HG02884 (cell line): ENCODE results near the gene GPR146.
A peak's percentile ranks its signal among the peaks of the same experiment; 100 is the strongest.

ENCODE experiments used
- ATAC-seq: cut with Tn5 transposase; IDR thresholded peaks from one replicate; pipeline ENCODE4 v1.9.1; 2021; ENCODE audit warnings: mild to moderate bottlenecking, moderate library complexity; ENCODE audit not compliant: unreplicated experiment

The GPR146 gene

DNA sequence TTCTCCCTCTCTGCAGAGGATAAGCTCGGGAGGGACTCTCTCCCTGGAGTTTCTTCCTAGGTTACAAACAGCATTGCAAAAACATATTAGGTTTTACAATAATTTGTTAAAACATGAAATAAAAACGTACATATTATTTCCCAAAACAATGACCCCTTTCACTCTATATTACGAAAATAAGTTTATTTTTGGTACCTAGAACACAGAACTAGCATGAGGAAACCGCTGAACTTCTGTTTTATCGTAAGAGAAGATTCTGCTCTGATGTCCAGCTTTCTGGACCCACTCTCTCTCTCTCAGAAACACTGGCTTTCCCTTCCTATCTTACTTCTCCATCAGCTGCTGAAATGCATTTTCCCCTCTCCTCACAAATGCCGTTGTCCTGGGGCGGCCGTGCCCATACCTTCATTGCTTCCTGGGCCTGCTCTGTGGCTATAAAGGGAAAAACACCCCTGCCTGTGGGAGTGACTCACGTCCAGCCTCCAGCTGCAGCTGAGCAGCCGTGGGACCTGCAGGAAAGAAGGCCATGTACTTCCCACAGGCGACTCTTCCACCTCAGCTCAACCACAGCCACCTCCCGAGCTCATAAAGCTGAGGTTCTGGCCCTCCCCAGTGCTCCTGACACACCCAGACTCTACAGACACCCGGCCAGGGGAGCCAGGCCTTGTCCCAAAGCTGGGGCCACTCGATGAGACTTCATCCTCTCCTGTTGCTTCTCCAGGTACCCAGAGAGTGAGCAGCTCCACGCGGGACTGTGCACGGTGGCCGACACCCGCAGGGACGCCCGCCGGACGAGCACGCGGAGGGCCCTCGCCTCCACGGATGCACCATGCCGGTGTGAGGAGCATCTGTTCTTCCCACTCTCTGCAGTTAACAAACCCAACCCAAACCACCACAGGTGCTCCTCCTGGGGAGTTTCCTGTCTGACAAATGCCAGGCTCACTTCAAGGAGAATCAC, 46.6 kb downstream of the GPR146 start:
- no peak for ATAC-seq

DNA sequence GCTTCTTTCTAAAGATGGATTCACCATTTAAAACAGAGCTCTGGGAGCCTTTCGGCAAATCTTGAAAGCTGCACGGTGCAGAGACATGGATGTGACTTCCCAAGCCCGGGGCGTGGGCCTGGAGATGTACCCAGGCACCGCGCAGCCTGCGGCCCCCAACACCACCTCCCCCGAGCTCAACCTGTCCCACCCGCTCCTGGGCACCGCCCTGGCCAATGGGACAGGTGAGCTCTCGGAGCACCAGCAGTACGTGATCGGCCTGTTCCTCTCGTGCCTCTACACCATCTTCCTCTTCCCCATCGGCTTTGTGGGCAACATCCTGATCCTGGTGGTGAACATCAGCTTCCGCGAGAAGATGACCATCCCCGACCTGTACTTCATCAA, 47.3 kb downstream of the GPR146 start:
- ATAC-seq: no peak

- no peak for ATAC-seq
Measured at GRCh38 chr7:1092161-1092632, 47.9 kb downstream of the GPR146 start.

- ATAC-seq: no peak
Measured at GRCh38 chr7:1092806-1093501, 48.6 kb downstream of the GPR146 start.

- no peak for ATAC-seq
Measured at GRCh38 chr7:1093502-1093843, 49.1 kb downstream of the GPR146 start.

DNA sequence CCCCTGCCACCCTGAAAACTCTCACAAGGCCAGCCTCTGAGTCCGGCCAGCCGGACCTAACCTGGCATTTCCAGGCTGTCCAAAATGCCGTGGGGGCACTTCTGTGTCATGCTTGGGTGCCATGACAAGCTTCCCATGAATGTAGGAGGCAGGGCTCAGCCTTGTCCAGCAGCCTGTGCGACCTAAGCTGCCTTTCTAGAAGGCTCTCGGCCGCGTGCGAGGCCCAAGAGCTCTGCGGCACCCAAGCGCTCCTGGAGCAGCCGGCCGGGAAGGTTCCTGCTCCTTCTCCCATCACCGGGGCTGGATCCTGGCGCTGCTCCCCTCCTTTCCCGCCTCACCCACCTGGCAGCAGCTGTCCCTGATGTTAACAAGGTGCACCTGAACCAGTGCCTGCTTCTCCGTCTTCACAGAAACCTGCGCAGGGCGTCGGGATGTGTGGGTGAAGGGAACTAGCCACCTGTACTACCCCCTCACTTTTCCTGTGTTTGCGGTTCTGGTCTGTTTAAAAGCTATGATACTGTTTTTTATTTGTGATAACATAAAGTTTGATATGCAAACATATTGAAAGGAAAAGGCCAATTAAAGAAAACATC, 49.7 kb downstream of the GPR146 start:
- ATAC-seq: no peak

DNA sequence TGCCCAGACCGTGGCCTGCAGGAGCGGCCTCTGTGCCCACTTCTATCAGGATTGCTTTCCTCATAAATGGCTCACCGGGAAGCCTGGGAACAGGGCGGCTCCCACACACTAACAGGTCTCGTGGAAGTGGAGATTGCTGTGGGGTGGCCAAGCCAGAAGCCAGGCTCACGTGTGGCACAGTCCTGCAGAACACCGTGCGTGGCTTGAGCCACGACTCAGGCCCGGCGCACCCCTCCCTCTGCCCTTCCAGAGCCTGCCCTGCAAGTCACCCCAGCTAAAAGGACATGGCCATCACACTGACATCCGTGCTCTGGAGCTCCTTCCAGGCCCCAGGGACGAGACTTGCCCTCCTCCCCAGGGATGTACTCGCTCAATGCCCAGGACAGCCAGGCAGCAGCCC, 50.5 kb downstream of the GPR146 start:
- no peak for ATAC-seq

DNA sequence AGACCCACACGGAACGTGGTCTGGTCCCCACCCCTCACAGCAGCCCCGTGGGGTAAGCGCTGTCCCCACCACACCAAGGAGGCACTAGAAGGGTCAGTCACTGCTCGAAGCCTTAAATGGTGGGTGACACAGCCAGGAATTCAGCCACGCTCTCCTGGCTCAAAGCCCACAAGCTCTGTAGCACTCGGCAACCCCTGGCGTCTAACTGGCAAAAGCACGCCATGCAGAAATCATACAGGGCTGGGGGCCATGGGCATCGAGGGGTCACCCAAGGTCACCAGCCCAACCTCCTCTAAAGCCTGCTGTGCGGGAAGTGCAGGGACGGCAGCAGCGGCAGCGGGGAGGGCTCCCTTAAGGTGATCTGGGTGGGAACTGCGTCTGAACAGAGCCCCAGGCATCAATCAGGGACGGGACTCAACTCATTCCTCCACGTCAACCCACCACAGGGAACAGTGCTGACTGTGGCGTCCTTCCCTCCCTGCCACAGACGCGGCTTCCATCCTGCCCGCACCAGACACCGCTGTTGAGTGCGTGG, 51.3 kb downstream of the GPR146 start:
- ATAC-seq: no peak

DNA sequence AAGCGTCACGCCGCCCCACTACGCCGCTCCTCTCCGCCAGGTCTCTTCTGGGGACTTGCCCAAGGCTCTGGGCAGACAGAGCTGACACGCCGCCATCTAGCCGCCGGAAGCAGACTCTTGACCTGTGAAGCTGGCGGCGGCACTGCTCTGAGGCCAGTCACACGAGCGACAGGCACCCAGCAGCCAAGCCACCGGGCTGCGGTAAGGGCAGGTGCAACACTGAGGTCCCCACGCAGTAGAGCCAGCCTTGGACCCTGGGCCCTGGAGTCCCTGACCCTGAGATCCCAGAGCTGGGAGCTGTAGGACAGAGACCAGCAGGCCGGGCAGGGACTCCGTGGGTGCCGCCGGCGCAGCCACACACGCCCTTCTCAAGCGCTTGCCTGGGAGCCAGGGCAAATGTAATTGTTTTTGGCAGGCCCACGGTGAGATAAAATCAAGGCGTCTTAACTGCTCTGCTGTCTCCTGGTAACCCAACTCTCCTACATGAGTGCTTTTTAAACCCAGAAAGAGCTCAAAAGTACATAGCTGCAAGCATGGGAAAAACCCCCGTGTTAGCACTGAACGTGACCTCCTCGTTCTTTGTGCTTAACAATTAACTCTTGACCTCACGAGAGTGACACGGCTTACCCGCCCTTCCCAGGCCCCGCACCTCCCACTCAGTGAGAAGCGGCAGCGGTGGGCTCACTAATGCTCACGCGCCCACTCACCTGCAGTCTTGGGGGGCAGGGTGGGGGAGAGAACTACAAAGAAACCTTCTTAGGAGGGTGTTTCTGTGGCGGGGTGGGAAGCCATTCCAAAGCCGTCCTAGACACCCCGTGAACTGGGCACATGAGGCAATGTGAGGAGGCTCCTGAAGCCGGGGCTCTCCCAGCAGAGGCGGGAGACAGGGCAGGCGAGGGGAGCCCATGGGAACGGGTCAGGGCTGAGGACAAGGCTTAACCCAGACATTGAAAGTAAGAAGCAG, 52.1 kb downstream of the GPR146 start:
- no peak for ATAC-seq

DNA sequence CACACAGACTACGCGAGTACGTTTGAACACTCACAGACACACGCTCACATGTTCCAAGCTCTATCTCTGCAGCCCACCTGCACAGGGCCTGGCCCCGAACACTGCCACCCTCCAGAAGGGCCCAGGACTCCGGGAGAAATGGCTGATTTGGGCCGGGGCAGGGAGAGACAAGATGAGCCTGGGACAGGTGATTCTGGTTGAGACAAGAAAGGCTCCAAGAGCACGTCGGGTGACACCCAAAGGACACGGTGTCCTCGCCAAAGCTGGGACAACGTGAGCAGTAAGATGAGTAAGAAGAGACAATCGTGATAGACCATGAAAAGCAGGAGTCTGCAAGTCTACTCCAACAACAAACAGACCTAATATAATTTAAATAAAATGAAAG, 52.8 kb downstream of the GPR146 start:
- no peak for ATAC-seq

- ATAC-seq: no peak
Measured at GRCh38 chr7:1098243-1099153, 54.2 kb downstream of the GPR146 start.

- no peak for ATAC-seq
Measured at GRCh38 chr7:1099154-1099542, 54.8 kb downstream of the GPR146 start.

DNA sequence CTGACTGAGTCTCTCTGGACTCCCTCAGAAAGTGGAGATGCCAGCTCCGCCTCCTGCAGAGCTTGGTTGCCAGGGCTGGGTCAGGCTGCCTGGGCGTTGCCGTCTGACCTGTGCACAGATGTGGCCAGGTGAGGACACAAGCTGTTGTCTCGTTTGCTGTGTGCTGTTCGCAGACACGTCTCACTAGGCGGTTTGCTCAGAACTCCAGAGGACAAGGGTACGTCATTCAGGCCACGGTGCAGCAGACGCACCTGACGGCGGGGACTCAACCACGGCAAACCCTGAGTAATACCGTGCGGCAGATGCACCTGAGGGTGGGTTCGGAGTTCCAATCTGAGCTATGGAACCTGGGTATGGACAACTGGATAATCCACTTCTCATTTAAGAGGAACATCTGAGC, 55.3 kb downstream of the GPR146 start:
- ATAC-seq: no peak

- ATAC-seq: no peak
Measured at GRCh38 chr7:1100386-1100785, 56.0 kb downstream of the GPR146 start.

DNA sequence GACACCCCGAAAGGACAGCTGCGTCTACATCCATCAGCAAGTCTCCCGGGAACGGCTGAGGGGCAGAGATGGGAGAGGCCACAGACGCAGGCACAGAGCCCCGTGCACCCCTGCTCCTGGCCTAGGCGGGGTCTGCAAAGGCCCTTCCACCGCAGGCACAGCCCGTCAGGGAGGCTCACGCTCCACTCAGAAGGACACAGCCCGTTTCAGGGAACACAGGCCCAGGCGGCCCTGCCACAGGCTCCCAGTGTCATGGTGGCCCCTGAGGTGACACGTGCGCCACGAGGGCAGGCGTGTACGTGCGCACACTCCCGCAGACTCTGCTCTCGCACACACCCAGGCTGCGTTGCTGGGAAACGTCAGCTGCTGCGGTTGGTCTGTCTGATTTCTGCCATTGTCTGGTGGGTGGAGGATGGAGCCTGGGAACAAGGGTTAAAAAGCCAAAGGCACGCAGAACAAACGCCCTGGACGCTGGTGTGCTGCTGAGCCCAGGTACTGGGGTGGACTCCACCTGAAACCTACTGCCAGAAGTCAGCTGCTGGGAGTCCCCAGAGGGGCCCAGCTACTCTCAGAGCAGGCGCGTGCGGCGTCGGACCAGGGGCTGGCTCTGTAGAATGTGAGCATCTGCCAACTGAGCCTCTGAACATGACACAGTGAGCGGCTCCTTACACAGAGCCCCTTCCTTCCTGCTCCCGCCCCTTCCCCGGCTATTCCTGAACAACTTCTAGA, 56.7 kb downstream of the GPR146 start:
- ATAC-seq: no peak

DNA sequence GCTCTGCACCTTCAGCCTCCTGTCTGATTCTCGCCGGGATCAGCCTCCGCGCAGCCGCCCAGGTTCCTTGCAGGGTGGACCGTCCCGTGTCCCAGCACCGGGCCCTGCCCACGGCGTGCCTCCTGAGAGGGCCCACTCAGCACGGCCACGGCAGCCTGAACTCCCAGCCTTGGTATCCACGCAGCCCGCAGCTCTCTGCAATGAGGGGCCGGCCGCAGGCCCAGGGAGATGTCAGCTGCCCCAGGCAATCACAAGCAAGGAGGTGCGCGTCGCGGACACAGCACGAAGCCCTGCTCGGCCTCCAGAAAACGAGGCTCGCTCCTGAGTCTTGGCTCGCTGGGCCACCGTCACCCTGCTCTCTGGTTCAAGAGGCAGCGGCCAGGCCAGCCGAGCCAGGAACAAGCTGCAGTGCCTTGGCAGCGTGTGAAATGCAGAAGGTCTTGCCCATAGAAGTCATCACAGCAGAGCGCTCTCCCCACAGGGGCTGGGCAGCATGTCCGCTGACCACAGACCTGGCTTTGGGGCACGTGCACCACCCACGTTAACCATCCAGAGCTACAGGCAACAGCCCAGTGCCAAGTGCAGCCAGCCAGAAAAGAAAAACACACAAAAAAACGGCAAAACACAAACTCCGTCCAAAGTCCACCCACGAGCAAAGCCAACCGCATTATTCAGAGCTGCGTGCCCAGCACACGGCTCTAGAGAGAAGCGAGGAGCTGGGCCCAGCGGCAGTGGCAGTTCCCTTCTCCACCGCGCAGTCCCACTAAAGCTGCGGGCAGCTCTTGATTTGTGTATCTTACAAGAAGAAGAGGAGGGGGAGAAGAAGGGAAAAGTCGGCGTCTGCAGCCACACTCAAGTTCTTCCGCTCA, 57.5 kb downstream of the GPR146 start:
- ATAC-seq: no peak

DNA sequence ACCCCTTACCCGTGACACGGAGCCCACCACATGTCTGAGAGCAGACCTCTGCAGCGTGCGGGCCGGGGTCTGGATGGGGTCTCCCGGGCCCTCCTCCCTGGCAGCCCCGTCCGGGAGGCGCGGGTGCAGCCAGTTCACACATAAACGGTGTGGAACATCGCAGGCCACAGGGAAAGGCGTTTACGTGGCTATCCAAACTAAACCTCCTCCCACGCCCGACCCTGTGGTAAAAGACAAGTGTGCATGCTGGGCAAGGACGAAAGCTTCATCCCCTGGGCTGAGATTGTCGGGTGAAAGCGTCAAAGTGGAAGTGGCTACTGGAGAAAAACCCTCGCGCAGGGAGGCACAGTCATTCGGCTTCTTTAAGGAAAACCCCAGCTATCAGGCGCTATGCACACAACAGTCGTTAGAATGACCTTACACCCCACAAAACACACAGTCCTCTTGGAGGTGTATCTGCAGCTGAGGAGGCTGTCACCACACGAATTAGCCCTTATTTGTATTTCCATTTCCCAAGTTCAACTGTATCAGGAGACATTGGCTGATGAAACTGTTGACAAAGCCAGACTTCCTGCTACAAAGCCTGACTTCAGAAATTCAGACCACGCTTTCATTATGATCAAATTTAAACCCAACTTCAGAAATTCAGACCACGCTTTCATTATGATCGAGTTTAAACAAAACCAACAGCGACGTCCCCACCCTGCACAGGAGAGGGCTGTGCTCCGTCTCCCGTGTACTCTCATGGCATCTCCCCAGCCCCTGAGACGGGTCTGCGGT, 58.9 kb downstream of the GPR146 start:
- ATAC-seq: peak; percentile 41
